Raji (cell line): ENCODE data around the gene LAMC2.

Source experiments
- POLR2A ChIP-seq: IDR thresholded peaks from 2 replicates; pipeline ENCODE4 v1.6.1; 2011; ENCODE audit warnings: low read depth, low read length, control low read depth; ENCODE audit not compliant: insufficient read depth

LAMC2 gene

GRCh38 chr1:183194527-183195141 is 8.6 kb downstream of the LAMC2 start:
- TF ChIP-seq POLR2A: no peak

DNA sequence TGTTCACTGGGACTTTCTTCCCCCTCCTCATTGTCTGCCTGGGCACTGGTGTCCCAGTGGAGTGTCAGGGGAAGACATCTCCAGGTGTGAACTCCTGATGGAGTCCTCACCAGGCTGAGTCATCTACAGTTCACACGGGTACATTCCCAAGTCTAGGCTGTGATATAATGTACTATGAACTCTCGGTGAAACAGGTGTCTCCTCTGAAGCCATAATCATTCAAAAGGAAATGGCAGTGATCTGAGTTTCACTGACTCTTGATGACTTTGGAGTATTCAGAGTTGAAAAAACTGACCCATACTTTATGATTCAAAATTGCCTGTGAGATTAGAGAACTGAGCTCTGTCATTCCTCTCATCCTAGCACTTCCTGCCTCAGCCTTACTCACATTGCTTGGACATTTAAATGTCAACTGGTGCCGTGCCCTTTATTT is 9.1 kb downstream of the LAMC2 start:
- TF ChIP-seq POLR2A: no peak

DNA sequence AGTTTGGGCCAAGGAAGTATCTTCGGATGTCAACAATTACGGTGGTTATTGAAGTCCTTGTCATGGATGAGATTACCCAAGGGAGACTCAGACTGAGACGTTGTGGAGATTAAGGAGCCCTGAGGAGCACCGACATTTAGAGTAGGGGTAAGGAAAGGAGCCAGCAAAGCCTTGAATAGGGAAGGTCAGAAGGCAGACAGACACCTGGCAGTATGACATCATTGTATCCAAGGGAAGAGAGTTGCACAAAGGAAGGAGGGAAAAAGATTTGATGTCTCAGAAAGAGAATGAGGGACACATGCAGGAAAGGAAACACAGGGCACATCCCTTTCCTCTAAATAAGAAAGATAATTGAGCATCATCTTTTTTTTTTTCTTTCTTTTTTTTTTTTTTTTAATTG is 11.7 kb downstream of the LAMC2 start:
- TF ChIP-seq POLR2A: no peak

- TF ChIP-seq POLR2A: no peak
These were observed 12.4 kb downstream of the LAMC2 start for GRCh38 chr1:183198463-183198862.

DNA sequence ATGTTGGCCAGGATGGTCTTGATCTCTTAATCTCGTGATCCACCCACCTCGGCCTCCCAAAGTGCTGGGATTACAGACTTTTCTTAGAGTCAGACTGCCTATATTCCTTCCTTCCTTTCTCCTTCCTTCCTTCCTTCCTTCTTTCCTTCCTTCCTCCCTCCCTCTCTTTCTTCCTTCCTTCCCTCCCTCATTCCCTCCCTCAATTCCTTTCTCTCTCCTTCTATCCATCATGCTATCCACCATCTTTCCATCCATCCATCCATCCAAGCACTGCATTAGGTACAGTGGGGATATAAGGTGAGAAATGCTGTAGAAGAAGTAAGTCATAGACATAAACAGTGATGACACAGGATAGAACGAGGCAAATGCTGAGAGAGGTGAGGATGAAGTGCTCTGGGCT is 13.2 kb downstream of the LAMC2 start:
- no peak for TF ChIP-seq POLR2A

GRCh38 chr1:183200451-183200850 is 14.4 kb downstream of the LAMC2 start:
- no peak for TF ChIP-seq POLR2A

DNA sequence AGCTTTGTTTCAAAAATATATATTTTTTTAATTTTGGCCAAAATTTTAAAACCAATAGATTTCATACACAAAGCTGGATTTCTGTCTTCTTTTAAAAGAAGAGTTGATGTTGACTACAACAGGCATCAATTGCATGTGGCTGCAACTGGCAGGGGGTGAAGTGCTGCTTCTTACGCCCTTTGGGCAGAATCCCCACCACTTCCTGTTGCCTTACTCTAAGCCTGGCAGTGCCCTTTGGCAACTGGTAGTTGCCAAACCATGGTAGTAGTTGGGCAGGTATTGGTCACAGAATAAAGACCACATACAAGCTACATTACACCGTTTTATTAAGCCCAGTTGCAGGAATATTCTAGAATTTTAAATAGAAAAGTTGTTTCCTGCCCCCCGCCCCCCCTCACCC is 17.0 kb downstream of the LAMC2 start:
- no peak for TF ChIP-seq POLR2A

- no peak for TF ChIP-seq POLR2A
These were observed 19.2 kb downstream of the LAMC2 start for GRCh38 chr1:183205196-183205781.

DNA sequence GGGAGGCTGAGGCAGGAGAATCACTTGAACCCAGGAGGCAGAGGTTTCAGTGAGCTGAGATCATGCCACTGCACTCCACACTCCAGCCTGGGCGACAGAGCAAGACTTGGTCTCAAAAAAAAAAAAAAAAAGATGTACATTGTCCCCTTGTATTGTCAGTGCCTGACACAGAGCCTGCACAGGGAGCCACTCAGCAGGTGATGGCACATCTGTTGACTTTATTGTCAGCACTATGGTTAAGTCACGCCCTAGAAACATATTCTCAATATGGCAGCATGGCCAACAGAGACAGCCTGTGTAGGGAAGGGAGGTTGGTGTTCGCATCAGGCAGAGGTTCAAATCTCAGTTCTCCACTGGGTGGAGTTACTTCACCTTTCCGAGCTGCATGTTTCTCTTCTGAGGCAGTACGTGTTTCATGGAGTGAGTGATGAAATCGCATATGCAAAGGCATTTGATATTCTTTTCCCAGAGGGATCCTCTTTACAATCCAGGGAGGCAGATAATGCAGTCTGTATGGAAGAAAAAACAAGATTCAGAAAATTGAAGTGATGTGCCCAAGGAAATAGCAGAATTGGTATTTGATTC is 20.6 kb downstream of the LAMC2 start:
- no peak for TF ChIP-seq POLR2A

DNA sequence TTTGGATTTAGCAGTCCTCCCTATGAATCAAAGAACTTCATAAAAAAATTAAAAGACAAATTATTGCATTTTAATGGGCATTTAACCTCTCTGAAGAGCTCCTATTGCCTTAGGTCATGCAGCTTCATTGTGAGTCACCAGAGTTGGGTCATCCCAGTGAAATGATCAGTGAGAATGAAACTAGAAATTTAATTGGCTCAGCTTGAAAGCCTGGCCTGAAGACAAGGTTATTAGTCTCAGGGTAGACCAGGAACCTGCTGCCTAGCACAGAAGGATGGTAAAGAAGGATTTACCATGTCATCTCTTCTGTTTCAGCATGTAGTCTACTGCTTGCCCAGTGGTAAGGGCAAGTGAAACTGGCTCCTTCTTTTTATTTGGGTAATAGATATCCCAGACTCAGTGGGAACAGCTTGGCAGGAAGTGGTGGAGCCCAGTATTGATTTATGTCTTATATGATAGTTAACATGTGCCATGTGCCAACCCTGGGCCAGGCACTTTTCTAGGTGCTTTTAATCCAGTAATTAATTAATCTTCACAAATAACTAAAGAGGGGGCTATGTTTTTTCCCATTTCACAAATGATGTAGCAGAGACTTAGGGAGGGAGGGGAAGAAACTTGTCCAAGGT is 23.6 kb downstream of the LAMC2 start:
- TF ChIP-seq POLR2A: no peak

- TF ChIP-seq POLR2A: no peak
These were observed 24.6 kb downstream of the LAMC2 start for GRCh38 chr1:183210681-183211080.

DNA sequence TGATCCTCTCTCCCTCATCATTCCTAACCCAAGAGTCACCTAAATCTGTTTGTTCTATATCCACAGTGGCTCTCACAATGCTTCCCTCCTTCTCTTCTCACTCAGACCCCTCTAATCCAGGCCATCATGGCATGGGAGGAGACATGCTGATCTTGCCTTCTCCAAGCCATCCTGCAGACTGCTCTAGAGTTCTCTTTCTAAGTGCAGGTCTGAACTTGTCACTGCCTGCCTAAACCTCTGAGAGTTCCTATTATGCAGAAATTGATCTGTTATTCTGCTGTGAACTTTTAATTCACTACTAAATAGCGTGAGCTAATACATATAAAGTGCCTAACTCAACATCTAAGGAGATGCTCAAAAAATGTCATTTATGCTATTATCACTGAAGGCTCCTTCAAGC is 26.8 kb downstream of the LAMC2 start:
- TF ChIP-seq POLR2A: no peak

DNA sequence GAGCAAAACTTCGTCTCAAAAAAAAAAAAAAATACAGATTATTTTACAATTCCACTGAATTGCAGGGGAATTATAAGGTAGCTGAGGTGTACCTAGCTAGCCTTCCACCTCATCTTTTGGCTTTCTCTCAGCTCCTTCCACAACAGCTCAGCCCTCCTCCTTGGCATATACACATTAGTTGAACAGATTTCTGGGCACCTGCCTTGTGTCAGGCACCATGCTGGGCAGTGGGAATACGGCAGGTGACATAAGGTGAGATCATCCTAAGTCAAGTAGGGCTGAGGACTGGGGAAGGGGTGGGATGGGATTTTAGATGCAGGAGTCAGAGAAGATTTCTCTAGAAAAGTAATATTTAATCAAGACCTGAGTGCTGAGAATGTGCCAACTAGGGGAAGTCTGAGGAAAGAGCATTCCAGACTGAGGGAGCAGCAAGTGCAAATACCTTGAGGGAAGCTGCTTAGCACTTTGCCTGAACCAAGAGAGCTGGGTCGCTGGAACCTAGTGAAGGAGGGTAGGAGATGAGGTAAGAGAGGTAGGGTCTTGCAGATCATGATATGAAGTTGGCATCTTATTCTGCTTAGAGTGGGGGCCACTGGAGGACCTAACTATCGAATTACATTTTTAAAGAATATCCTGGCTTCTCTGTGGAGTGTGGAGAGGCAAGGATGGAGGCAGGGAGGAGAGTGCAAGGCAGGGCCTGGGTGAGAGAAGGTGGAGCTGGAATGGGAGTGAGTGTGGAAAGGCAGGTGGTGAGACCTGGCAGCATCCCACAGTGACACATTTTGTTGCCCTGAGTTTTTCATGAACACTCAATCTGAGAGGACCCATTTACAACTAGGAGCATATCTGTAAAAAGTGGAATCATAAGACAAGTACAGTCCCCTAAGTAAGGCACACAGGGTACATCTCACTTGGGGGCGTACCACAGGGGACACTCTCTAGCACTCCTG is 28.2 kb downstream of the LAMC2 start:
- no peak for TF ChIP-seq POLR2A

- no peak for TF ChIP-seq POLR2A
These were observed 29.1 kb downstream of the LAMC2 start for GRCh38 chr1:183215076-183215720.

DNA sequence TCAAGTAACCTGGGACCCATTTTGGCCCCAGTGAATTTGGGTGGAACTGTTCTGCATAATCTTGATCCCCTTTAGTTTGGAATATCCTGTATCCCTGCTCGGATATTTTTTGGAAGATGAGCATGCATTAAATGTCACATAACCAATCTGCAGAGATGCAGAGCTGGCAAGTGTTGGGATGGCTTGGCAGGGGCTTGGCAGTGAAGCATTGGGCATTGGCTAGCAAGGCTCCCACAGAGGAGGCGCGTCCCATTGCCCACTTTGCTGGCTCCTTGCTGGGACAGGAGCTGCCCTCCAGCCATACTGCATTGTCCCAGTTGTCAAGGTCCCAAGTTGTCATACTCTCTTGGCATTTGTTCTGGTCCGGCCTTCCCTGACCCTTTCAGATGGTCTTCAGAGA is 29.9 kb downstream of the LAMC2 start:
- no peak for TF ChIP-seq POLR2A

DNA sequence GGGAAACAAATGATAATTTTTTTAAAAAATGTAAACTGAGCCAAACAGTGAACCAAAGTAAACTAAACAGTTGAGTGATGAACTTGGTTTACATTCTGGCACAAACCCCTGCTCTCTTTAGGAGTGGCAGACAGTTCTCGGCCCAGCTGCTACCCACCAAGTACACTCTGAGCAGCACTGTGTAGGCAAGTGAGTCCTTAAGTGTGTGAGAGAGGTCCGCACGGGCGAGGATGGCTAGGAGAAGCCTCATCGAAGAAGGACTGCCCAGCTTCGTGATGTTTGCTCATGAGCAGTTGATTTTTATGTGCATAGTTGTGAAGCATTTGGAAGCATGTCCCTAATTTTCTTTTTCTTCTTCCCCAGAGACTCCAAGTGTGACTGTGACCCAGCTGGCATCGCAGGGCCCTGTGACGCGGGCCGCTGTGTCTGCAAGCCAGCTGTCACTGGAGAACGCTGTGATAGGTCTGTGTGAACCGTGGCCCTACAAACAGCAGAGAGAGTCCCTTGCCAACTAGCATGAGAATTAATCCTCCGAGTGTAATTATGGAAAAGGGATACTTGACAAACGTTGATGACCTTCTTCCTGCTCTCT is 32.1 kb downstream of the LAMC2 start:
- no peak for TF ChIP-seq POLR2A
